ENCODE data around the gene P2RX4.

The P2RX4 gene

DNA sequence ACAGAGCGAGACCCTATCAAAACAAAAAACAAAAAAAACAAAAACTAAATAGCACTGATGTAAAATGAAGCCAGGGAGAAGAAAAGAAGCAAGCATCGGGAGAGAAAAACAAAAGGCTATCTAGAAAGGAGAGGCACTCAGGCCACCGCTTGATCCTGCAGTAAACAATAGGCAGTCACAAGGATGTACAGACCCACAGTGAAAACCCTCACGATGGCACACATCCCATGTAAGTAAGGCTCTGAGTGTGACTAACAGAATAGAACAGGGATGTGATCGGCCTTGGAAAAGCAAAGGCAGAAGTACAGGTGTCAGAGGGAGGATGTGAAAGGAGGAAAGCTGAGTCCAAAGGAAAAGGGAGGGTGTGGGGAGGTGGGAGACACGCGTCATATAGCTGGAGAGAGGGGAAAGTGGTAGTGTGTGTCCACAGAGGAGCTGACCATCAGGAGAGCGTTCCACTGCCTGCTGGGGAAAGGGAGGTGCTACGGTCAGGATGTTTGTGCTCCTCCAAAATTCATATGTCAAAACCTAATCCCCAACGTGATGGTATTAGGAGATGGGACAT, 55.1 kb downstream of the P2RX4 start:
- TF ChIP-seq, protein P1, sequence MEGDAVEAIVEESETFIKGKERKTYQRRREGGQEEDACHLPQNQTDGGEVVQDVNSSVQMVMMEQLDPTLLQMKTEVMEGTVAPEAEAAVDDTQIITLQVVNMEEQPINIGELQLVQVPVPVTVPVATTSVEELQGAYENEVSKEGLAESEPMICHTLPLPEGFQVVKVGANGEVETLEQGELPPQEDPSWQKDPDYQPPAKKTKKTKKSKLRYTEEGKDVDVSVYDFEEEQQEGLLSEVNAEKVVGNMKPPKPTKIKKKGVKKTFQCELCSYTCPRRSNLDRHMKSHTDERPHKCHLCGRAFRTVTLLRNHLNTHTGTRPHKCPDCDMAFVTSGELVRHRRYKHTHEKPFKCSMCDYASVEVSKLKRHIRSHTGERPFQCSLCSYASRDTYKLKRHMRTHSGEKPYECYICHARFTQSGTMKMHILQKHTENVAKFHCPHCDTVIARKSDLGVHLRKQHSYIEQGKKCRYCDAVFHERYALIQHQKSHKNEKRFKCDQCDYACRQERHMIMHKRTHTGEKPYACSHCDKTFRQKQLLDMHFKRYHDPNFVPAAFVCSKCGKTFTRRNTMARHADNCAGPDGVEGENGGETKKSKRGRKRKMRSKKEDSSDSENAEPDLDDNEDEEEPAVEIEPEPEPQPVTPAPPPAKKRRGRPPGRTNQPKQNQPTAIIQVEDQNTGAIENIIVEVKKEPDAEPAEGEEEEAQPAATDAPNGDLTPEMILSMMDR (IDR thresholded peaks at IDR 0.05; ENCODE audit: extremely low read depth, missing control alignments): no peak
- no peak for DNase-seq (ENCODE audit: low spot score)

DNA sequence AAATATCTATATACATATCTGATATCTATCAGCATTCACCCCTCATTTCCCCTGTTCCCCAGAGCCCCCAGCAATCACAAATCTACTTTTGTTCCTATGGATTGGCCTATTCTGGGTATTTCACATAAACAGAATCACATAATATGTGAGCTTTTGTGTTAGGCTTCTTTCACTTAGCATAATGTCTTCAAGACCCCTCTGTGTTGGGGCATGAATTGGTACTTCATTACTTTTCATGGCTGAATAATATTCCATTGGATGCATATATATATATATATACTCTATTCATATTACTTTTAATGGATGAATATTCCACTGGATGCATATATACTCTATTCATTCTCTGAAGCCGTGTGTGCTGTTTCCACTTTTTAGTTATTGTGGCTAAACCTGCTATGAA, 57.9 kb downstream of the P2RX4 start:
- TF ChIP-seq, protein P1 (IDR thresholded peaks at IDR 0.05; ENCODE audit: extremely low read depth, missing control alignments): no peak
- no peak for DNase-seq (ENCODE audit: low spot score)

DNA sequence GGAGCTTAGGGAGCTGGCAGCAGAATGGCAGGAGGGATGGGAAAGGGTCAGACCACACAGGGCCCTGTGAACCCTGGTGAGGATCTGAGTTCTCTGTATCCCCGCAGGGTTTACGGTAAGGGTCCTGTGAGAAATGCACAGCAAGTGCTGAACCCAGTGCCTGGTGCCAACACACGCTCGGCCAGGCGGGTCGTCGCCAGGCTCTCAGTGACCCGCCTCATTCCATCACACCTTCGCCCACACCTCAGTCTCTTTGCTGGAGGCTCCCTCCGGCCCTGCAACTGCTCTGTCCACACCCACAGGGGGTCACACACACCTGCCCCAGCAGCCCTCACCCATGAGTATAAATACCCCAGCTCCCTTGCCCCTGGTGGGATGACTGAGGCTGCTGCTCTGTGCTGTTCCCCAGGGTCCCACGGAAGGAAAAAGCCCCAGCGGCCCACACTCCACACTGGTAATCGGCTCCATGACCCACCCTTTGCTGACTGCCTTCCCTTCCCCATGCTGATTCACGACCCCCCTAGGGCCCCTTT, 63.5 kb downstream of the P2RX4 start:
- TF ChIP-seq, protein P1 (IDR thresholded peaks at IDR 0.05; ENCODE audit: extremely low read depth, missing control alignments): no peak
- no peak for DNase-seq (ENCODE audit: low spot score)

DNA sequence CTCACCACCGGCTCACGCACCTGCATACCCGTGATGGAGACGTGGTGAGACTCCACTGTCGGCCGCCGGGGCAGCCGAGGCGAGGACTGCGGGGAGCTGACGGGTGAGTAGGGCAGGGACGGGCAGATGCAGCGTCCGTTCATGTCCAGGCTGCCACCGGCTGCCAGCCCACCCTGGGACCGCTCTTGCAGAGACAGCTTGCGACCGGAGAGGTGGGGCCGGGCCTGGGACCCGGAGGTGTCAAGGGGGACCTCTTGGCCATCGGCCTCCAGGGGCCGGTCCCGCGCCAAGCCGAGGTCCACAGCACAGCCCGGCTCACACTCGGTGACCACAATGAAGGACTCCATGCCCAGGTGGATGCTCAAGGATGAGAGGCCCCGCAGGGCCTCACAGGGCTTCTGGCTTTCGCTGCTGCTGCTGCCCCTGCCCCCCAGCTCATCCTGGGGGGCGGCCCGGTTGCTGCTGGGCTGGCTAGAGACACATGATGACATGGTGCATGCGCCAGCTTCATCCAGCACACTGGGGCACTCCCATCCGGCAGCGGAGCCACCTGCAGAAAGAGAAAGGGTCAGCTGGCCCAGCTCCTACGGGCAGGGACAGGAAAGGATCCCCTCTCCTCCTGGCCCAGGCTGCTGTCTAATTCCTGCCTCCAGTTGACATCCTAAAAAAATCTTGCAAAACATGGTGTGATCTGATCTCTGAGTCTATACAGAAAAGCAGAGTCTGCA, 64.3 kb downstream of the P2RX4 start:
- TF ChIP-seq, protein P1 (IDR thresholded peaks at IDR 0.05; ENCODE audit: extremely low read depth, missing control alignments): no peak
- DNase-seq (ENCODE audit: low spot score): no peak

DNA sequence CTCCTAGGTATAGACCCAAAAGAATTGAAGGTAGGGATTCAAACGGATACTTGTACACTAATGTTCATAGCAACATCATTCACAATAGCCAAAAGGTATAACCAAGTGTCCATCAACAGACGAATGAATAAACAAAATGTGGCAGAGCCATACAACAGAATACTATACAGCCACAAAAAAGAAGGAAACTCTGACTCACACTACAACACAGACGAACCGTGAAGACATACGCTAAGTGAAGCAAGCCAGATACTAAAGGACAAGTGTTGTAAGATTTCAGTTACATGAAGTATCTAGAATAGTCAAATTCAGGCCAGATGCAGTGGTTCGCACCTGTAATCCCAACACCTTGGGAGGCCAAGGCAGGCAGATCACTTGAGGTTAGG, 67.4 kb downstream of the P2RX4 start:
- no peak for DNase-seq (ENCODE audit: low spot score)
- TF ChIP-seq, protein P1 (IDR thresholded peaks at IDR 0.05; ENCODE audit: extremely low read depth, missing control alignments): no peak

DNA sequence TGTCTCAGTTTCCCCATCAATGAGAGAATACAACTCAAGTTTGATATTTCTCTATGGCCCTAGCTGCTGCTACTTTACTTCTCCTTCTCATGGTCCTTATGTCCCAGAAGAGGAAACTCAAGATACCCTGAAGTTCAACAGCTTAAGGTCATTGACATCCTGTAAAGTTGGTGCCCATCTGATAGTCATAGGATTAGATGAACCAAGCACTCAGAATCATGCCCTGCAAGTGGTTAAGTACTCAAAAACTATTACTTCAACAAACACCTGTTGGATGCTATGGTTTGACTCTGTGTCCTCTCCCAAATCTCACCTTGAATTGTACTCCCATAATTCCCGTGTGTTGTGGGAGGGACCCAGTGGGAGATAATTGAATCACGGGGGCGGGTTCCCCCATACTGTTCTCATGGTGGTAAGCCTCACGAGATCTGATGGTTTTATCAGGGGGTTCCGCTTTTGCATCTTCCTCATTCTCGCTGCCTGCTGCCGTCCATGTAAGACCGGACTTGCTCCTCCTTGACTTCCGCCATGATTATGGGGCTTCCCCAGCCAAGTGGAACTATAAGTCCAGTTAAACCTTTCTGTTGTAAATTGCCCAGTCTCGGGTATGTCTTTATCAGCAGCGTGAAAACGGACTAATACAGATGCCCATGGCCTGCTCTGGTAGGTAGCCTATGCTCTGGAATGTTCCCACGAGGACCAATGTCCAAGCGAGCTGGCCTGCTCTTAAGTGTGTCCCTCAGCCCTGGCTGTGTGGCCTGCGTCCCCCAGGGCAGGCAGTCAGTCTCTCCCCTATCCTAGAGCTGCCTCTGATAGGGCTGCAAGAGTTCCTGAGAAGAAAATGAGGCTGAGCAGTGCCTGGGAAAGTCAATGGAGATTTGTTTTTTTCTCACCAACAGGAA, 68.5 kb downstream of the P2RX4 start:
- TF ChIP-seq, protein P1 (IDR thresholded peaks at IDR 0.05; ENCODE audit: extremely low read depth, missing control alignments): no peak
- no peak for DNase-seq (ENCODE audit: low spot score)

DNA sequence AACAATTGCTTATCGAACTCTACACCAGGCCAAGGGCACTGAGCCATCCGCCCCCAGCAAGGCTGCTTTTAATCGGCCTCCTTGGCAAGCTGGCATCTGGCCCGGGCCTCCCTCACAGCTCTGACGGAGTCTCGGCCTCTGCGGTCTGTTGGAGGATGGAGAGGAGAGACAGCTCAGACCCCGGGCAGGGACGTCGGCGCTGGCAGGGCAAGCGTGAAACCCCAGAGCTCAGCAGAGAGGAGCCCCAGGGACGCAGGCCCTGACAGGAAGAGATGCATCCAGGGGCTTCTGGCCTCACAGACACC, 69.1 kb downstream of the P2RX4 start:
- TF ChIP-seq, protein P1 (IDR thresholded peaks at IDR 0.05; ENCODE audit: extremely low read depth, missing control alignments): no peak

More for the DNA sequence above, 69.1 kb downstream of the P2RX4 start:
- DNase-seq (ENCODE audit: low spot score): no peak
